Heart right ventricle (tissue), 16 donors: ENCODE measurements around the gene OPA1. TPM values are rescaled to one million over a fixed set of nuclear protein-coding genes. Genes with fewer than 3 reads are reported as not detected.

Experiments
- ATAC-seq, 8 donors: fragments of 200-7000 bp; cut with Tn5 transposase; one replicate each; pipeline ENCODE4 v1.9.1; 2020; ENCODE audit warnings: mild to moderate bottlenecking in 8 of 8, moderate library complexity in 8 of 8, moderate number of reproducible peaks in 1 of 8
- DNase-seq, 2 donors: peaks; one replicate each; pipeline ENCODE4 v3.0.0-alpha.2; 2020
- H3K27ac ChIP-seq, 10 donors: fragments of 200-600 bp; sonication (generic) in 2 of 10; one replicate each; pipeline versions ENCODE4 v1.5.0 to v1.8.0; 2020 to 2022; ENCODE audit warnings: mild to moderate bottlenecking in 3 of 10
- H3K27me3 ChIP-seq, 7 donors: fragments of 200-600 bp; one replicate each; pipeline ENCODE4 v1.8.0; 2021 to 2022; ENCODE audit warnings: mild to moderate bottlenecking in 2 of 7
- H3K36me3 ChIP-seq, 9 donors: fragments of 200-600 bp; sonication (generic) in 1 of 9; one replicate each; pipeline versions ENCODE4 v1.5.0 to v1.8.0; 2020 to 2022; ENCODE audit warnings: mild to moderate bottlenecking in 2 of 9
- H3K4me1 ChIP-seq, 9 donors: fragments of 200-600 bp; sonication (generic) in 1 of 9; one replicate each; pipeline versions ENCODE4 v1.5.0 to v1.8.0; 2020 to 2022; ENCODE audit warnings: mild to moderate bottlenecking in 4 of 9
- H3K4me3 ChIP-seq, 10 donors: fragments of 200-600 bp; sonication (generic) in 2 of 10; one replicate each; pipeline versions ENCODE4 v1.5.0 to v1.8.0; 2020 to 2022; ENCODE audit warnings: mild to moderate bottlenecking in 7 of 10, moderate library complexity in 2 of 10
- H3K9me3 ChIP-seq, 11 donors: fragments of 200-600 bp in 10 of 11; sonication (generic) in 2 of 11; one replicate each; pipeline versions ENCODE4 v1.5.0 to v1.8.0; 2013 to 2022; ENCODE audit warnings: mild to moderate bottlenecking in 2 of 11, control low read depth in 1 of 11, moderate library complexity in 1 of 11
- WGBS, 2 donors: extraction: QIAGEN DNeasy Blood & Tissue Kit; methylation state at CpG; one replicate each; pipeline ENCODE4 v1.1.7; 2013; ENCODE audit warnings: inconsistent platforms in 1 of 2; 5-methylcytosine and 5-hydroxymethylcytosine counted together
- intact Hi-C, 10 donors: fragments of 100-400 bp; cut with DNase I; formaldehyde crosslinking; loops; one replicate each; pipeline versions ENCODE4 v1.11.1 to v1.14.2; 2022
- polyA plus RNA-seq, 2 donors: library from polyadenylated mRNA; stranded (reverse); fragments of 200-250 nt; gene quantifications; one replicate each; pipeline ENCODE4 v1.2.3, GENCODE V29; 2013
- total RNA-seq, 10 donors: library from RNA; stranded (reverse); fragmentation: NEBNext Ultra II Directional in 3 of 10; extraction: Animal tissue kit (Norgen Biotek cat#: 25700) in 3 of 10; gene quantifications; one replicate each; pipeline versions ENCODE4 v1.2.1 to v1.2.4, GENCODE V29; 2021 to 2023
- TF ChIP-seq, protein P1 (sequence below), 9 donors: fragments of 200-600 bp; sonication (generic) in 2 of 9; IDR thresholded peaks; one replicate each; pipeline versions ENCODE4 v1.5.0 to v1.8.0; 2021 to 2022; ENCODE audit warnings: antibody characterized with exemption in 9 of 9, mild to moderate bottlenecking in 5 of 9, moderate library complexity in 1 of 9
- donor health status: Arrhythmogenic right ventricular cardiomyopathy.
- donor health status: ischemic (EF 13 %, LVEDD 7.1; RV severe dilation, severe dysfunction).
- donor health status: healthy with polysubstance abuse.
- donor health status: DM: no; HTN: yes; CAD: no.
- donor health status: DM: no; HTN: no; CAD: no.
- donor health status: ischemic (EF 25% LVEDD 6.9; RV normal size, moderate dysfunction).
- donor health status: ischemic (EF 25% LVEDD 5.7; RV mildly dilated, moderate dysfunction).
- donor health status: healthy.
- donor health status: DM: yes; HTN: yes; CAD: no.
- donor health status: Ischemic cardiomyopathy.
- donor health status: ischemic (EF 35%, LVEDD 5.7; RV mildly dilated, moderate dysfunction).
- donor health status: nonischemic (EF 11% LVEDD 7.7; RV severe dilation, severe dysfunction).
- donor health status: DM: yes; HTN: yes; CAD: no.
- donor health status: PGD.
- donor health status: ischemic (EF 29% LVEDD 5.4; RV normal size, mild dysfunction).
- donor health status: nonischemic (EF 23%, LVEDD 6.1; RV moderate dilation, normal function).

OPA1 gene
- total and polyA plus RNA-seq, 12 donors: 19.2 to 197 (median 124) TPM

DNA sequence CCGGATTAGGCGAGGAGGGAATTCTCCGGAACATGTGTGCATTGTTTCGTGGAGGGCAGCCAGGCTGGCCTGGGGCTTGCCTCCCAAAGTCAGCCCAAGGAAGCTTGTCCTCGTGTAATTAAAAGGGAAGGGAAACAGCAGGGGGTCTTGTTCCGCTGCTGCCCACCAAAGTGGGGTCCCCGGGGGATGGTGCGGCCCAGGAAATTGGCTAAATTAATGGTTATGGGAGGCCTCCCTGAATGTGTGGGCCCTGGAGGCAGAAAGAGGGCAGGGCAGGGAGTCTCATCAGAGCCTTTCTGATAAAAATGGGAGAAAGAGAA is 118.1 kb downstream of the OPA1 start:
- no peaks in the 10 kb centered on the region for H3K27me3 ChIP-seq
- H3K4me3 ChIP-seq: no peak overlapping the region
- no peak overlapping the region for H3K27ac ChIP-seq
- TF ChIP-seq, protein P1, sequence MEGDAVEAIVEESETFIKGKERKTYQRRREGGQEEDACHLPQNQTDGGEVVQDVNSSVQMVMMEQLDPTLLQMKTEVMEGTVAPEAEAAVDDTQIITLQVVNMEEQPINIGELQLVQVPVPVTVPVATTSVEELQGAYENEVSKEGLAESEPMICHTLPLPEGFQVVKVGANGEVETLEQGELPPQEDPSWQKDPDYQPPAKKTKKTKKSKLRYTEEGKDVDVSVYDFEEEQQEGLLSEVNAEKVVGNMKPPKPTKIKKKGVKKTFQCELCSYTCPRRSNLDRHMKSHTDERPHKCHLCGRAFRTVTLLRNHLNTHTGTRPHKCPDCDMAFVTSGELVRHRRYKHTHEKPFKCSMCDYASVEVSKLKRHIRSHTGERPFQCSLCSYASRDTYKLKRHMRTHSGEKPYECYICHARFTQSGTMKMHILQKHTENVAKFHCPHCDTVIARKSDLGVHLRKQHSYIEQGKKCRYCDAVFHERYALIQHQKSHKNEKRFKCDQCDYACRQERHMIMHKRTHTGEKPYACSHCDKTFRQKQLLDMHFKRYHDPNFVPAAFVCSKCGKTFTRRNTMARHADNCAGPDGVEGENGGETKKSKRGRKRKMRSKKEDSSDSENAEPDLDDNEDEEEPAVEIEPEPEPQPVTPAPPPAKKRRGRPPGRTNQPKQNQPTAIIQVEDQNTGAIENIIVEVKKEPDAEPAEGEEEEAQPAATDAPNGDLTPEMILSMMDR (IDR thresholded peaks at IDR 0.05): no peak
- H3K36me3 ChIP-seq: no peaks in the 10 kb centered on the region
- H3K9me3 ChIP-seq: peaks cover 0 to 14% (median 9%) of the 10 kb centered on the region in 11 donors
- 82 to 85% methylated on average over 8 of the region's 8 CpGs for WGBS, 2 donors
- intact Hi-C loops: no loop called here
- DNase-seq (no peak), ATAC-seq (no peak)
- H3K4me1 ChIP-seq: peaks cover 0 to 2% (median 0%) of the 10 kb centered on the region in 9 donors

DNA sequence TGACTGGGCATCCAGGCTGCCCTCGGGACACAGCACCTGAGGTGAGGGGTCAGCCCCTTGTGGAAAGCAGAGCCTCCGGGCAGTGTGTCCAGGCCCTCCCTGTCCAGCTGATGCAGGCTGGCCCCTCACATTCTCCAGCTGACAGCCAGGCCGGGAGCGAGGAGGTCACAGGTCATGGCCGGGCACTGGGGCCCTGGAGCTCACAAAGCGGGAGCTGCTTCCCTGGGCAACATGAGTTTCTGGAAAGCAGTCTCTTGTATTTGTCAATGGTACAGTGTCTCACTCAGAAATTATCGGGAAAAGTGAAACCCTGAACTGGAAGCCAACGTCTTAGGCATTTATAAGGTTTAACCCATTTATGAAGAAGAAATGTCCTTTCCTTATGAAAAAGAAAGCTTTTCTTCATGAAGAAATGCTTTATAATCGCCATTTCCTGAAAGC is 118.5 kb downstream of the OPA1 start:
- 81 to 85% methylated on average over 9 of the region's 9 CpGs for WGBS, 2 donors
- Histone ChIP-seq H3K4me3 (no peak overlapping the region), H3K27me3 (no peaks in the 10 kb centered on the region), H3K4me1 (peaks cover 0 to 6% (median 0%) of the 10 kb centered on the region in 9 donors), H3K36me3 (no peaks in the 10 kb centered on the region), H3K9me3 (peaks cover 0 to 14% (median 9%) of the 10 kb centered on the region in 11 donors), H3K27ac (no peak overlapping the region)
- intact Hi-C loops: no loop called here
- TF ChIP-seq, protein P1 (IDR thresholded peaks at IDR 0.05): no peak
- ATAC-seq (no peak), DNase-seq (no peak)

DNA sequence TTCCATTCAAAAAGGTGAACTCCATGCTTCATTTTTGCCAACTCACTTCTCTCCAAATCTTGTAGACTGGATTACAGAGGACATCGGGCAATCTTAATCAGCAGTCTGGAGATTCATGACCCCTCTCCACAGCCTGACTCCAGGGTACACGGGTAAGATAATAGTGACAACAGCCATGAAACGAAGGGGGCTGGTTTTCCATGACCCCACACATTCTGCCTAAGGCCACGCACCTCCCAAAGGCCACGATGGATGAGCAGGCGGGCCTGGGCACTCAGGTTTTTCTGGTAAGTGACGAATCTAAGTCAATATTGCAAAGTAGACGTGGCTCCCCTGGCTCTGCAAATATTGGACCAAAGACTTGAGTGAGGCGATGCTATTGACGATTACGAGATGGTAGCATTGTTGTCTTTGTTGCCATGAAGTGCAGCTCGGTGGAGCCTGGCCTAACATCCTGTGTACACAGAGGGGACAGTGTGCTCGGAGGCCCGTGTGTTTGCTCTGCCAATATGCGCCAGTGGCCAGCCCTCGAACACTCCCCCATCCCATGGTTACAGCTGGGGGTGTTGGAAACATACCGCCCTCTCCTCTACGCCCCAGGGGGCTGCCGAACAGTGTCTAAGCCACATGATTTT is 119.1 kb downstream of the OPA1 start:
- TF ChIP-seq, protein P1 (IDR thresholded peaks at IDR 0.05): no peak
- Histone ChIP-seq H3K27ac (no peak overlapping the region), H3K9me3 (peaks cover 0 to 14% (median 9%) of the 10 kb centered on the region in 11 donors), H3K4me3 (no peak overlapping the region), H3K36me3 (no peaks in the 10 kb centered on the region), H3K4me1 (peaks cover 0 to 7% (median 0%) of the 10 kb centered on the region in 9 donors), H3K27me3 (no peaks in the 10 kb centered on the region)
- ATAC-seq (no peak), DNase-seq (no peak)
- 89 to 91% methylated on average over 19 of the region's 19 CpGs for WGBS, 2 donors
- intact Hi-C loops: no loop called here

DNA sequence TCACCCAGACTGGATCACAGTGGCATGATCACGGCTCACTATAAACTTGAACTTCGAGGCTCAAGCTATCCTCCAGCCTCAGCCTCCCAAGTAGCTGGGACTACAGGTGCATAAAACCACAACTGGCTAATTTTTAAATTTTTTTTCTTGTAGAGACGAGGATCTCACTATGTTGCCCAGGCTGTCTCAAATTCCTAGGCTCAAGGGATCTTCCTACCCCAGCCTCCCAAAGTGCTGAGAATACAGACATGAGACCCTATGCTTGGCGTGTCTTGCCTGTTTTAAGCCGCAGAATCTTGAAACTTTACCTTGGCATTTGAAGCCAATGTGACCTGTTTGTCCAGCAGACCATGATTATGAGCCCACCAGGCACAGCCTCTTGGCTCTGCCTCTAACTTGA is 119.9 kb downstream of the OPA1 start:
- Histone ChIP-seq H3K27ac (no peak overlapping the region), H3K4me1 (peaks cover 0 to 7% (median 0%) of the 10 kb centered on the region in 9 donors), H3K36me3 (no peaks in the 10 kb centered on the region), H3K4me3 (no peak overlapping the region), H3K9me3 (peaks cover 0 to 14% (median 9%) of the 10 kb centered on the region in 11 donors), H3K27me3 (no peaks in the 10 kb centered on the region)
- intact Hi-C loops: no loop called here
- 94% methylated on average over 5 of the region's 5 CpGs for WGBS, 2 donors
- TF ChIP-seq, protein P1 (IDR thresholded peaks at IDR 0.05): no peak
- ATAC-seq (no peak), DNase-seq (no peak)
